NB4 (cell line): ENCODE measurements around the gene UCHL1.

Experiments
- CTCF ChIP-seq: IDR thresholded peaks from one replicate; pipeline ENCODE4 v1.5.1; 2012; ENCODE audit warnings: low read depth, low read length
- MAX ChIP-seq: IDR thresholded peaks from 2 replicates; pipeline ENCODE4 v1.6.1; 2011; ENCODE audit warnings: low read depth, low read length
- POLR2A ChIP-seq: IDR thresholded peaks from 2 replicates; pipeline ENCODE4 v1.6.1; 2011; ENCODE audit warnings: mild to moderate bottlenecking; ENCODE audit not compliant: insufficient read length; ENCODE audit errors: extremely low read depth

- TF ChIP-seq CTCF (no peak), POLR2A (no peak), MAX (no peak)
Measured at GRCh38 chr4:41290479-41290878, 33.8 kb downstream of the UCHL1 start.
